Measurements from ENCODE around the gene TPCN2.

TPCN2 gene

DNA sequence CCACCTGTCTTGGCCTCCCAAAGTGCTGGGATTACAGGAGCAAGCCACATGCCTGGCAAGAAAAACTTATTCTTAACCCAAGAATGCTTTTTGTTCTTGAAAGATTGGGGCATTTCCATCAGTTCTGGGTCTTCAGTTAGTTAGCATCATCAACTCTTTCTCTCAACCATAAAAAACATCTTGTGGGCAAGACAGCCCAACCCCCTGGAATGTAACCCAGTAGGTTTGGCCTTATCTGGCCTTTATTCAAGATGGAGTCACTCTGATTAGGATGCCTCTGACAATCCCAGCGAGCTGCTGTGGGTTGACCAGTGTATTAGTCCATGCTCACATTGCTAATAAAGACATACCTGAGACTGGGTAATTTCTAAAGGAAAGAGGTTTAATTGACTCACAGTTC lies 9.2 kb upstream of the TPCN2 start:
- H3K9me3 Mint-ChIP-seq, result no peaks in the 10 kb centered on the region
- H3K36me3 Mint-ChIP-seq (ENCODE audit: low read depth), result no peaks in the 10 kb centered on the region
- H3K27ac Mint-ChIP-seq, result no peak overlapping the region
- H3K4me3 Mint-ChIP-seq, result no peak overlapping the region
- peaks cover 1% of the 10 kb centered on the region for H3K4me1 Mint-ChIP-seq (ENCODE audit: low read depth)
- no peaks in the 10 kb centered on the region for H3K27me3 Mint-ChIP-seq (ENCODE audit: low read depth)
- no peak for DNase-seq (ENCODE audit: low spot score)

DNA sequence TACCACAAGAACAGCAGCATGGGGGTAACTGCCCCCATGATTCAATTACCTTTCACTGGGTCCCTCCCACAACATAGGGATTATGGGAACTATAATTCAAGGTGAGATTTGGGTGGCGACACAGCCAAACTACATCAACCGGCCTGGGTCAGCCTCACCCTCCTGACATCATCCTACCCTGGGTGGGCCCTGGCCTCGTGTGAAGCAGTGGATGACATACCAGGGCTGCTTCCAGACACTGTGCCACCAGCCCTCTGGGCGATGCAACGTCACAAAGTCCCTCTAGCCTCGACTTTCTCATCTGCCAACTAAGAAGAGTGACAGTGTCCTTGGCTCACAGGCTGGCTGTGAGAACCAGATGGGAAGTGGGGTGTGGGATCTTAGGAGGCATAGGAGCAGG lies 8.7 kb upstream of the TPCN2 start:
- no peak overlapping the region for H3K4me3 Mint-ChIP-seq
- H3K27me3 Mint-ChIP-seq (ENCODE audit: low read depth), result peaks cover 2% of the 10 kb centered on the region
- no peak for DNase-seq (ENCODE audit: low spot score)
- peaks cover 3% of the 10 kb centered on the region for H3K4me1 Mint-ChIP-seq (ENCODE audit: low read depth)
- no peaks in the 10 kb centered on the region for H3K9me3 Mint-ChIP-seq
- H3K27ac Mint-ChIP-seq, result no peak overlapping the region
- no peaks in the 10 kb centered on the region for H3K36me3 Mint-ChIP-seq (ENCODE audit: low read depth)

DNA sequence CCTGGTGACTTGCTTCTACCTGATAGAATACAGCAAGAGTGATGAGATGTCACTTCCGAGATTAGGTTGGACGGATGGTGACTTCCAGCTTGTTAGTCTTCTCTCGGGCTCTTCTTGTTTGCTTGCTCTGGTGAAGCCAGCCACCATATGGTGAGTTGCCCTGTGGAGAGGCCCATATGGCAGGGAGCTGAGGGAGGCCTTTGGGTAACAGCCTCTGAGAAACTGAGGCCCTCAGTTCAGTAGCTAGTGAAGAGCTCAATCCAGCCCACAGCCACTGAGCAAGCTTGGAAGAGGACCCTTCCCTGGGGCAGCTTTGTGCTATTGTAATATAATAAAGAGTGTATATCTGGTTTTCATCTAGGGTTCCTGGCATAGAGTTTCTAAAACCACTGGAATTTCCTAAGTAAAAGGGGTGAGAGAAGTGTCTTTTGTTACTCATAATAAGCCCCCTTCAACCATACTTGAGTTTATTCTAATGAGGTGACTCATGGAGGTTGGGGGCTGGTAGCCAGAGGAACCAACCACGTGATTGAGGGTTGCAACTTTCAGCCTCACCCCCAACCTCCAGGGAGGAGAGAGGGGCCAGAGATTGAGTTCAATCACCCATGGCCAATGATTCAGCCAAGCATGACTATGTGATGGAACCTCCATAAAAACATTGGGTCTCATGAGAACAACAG lies 8.0 kb upstream of the TPCN2 start:
- Mint-ChIP-seq H3K9me3 (no peaks in the 10 kb centered on the region), H3K36me3 (ENCODE audit: low read depth) (no peaks in the 10 kb centered on the region), H3K27me3 (ENCODE audit: low read depth) (peaks cover 4% of the 10 kb centered on the region), H3K4me1 (ENCODE audit: low read depth) (peaks cover 3% of the 10 kb centered on the region), H3K27ac (no peak overlapping the region), H3K4me3 (no peak overlapping the region)
- DNase-seq (ENCODE audit: low spot score), result no peak

DNA sequence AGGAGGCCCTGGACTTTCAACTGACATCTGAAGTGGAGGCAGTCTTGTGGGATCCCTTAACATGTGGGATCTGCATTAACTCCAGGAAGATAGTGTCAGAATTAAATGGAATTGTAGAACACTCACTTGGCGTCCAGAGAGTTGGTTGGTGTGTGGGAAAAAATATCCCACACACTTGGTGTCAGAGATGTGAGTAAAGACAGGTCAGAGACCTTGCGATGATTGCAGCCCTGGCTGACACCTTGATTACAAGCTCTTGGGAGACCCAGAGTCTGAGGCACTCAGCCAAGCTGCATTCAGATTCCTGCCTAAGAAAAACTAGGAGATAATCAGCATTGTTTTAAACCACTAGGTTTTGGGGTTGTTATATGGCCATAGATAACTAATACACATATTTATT lies 7.2 kb upstream of the TPCN2 start:
- no peaks in the 10 kb centered on the region for H3K36me3 Mint-ChIP-seq (ENCODE audit: low read depth)
- H3K27me3 Mint-ChIP-seq (ENCODE audit: low read depth), result peaks cover 11% of the 10 kb centered on the region
- H3K4me1 Mint-ChIP-seq (ENCODE audit: low read depth), result peaks cover 3% of the 10 kb centered on the region
- no peak overlapping the region for H3K4me3 Mint-ChIP-seq
- H3K27ac Mint-ChIP-seq, result no peak overlapping the region
- H3K9me3 Mint-ChIP-seq, result no peaks in the 10 kb centered on the region
- DNase-seq (ENCODE audit: low spot score), result no peak

DNA sequence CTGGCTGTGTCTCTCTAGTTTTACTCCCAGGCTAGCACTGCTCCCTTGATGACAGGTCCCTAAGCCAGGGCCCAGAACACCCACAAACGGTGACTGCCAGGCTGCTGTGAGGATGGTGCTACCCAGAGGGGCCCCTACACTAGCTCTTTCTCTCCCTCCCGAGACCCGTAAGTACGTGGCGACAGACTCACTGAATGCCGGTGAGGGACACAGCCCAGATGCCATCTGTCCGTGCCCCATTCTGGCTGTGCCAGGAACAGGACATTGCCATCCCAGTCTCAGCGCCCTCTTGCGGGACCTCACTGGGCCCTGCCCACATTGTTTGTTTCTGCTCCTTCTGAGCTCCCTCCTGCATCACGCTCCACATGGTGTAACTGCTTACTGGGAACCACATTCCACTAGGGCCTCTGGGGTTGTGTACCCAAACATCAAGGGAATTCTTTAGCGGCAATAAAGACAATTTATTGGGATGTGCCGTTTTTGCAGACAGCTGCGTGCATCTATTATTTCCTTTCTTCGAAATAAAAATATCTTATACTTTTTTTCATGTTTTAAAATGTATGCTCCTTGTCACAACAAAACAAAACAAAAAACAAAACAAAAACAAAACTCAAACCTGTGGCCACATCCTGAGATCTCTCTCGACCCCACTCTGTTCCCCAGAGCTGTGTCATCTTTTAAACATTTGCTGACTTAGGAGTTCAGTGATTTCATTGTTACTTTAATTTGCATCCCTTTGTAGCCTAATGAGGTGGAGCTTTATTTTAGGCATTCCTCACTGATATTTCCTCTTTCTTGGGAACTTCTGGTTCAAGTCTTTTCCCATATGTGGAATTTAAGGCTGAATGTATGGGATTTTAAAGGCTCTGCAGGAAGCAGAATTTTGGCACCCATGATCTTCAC lies 4.4 kb upstream of the TPCN2 start:
- H3K9me3 Mint-ChIP-seq, result no peaks in the 10 kb centered on the region
- H3K4me1 Mint-ChIP-seq (ENCODE audit: low read depth), result peaks cover 12% of the 10 kb centered on the region
- H3K27me3 Mint-ChIP-seq (ENCODE audit: low read depth), result peaks cover 13% of the 10 kb centered on the region
- DNase-seq (ENCODE audit: low spot score), result no peak
- H3K36me3 Mint-ChIP-seq (ENCODE audit: low read depth), result no peaks in the 10 kb centered on the region
- no peak overlapping the region for H3K4me3 Mint-ChIP-seq
- no peak overlapping the region for H3K27ac Mint-ChIP-seq

DNA sequence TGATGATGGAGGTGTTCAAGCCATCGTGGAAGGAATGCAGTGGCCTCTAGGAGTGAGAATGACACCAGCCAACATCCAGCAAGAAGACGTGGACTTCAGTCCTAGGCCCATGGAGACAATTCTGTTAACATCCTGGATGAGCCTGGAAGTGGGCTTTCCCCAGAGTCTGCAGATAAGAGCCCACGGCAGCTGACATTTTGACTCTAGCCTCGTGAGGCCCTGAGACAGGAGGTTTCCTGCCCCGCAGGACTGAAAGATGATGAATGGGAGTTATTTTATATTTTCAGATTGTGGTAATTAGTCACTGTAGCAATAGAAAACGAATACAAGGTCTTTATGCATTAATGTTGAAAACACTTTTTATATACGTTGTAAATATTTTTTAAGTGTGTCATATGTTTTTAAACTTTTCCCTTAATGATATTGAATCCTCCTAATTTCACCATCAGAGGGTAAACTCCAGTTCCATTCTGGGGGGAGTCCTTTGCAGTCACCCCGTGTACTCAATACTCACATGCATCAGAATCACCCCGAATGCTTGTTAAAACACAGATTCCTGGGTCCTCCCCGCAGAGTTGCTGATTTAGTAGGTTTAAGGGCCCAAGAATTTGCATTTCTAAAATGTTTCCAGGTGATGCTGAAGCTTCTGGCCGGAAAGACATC lies 570 bp upstream of the TPCN2 start:
- H3K4me3 Mint-ChIP-seq, result peak overlapping the region; percentile 73
- H3K9me3 Mint-ChIP-seq, result no peaks in the 10 kb centered on the region
- H3K36me3 Mint-ChIP-seq (ENCODE audit: low read depth), result no peaks in the 10 kb centered on the region
- H3K4me1 Mint-ChIP-seq (ENCODE audit: low read depth), result peaks cover 22% of the 10 kb centered on the region
- peaks cover 13% of the 10 kb centered on the region for H3K27me3 Mint-ChIP-seq (ENCODE audit: low read depth)
- no peak for DNase-seq (ENCODE audit: low spot score)
- peak overlapping the region; percentile 84 for H3K27ac Mint-ChIP-seq

DNA sequence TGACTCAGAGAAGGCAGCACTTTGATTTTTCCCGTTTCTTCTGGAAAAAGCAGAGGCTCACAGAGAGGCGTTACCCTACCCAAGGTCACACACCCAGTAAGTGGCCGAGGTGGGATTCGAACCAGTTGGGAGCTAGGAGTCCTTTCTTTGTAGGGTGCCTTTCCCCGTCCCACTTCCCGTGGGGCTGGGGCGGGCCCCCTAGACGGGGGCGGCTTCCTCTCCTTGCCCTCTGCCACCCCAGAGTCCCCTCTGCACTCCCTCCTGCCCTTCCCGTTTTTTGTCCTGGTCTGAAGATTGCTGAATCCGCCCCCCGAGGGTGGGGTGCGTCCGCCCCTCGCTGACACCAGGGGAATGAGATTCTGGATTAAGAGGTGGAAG lies 747 bp downstream of the TPCN2 start:
- DNase-seq (ENCODE audit: low spot score), result peak; percentile 9
- H3K27ac Mint-ChIP-seq, result peak overlapping the region; percentile 83
- H3K4me3 Mint-ChIP-seq, result peak overlapping the region; percentile 80
- peaks cover 21% of the 10 kb centered on the region for H3K4me1 Mint-ChIP-seq (ENCODE audit: low read depth)
- H3K36me3 Mint-ChIP-seq (ENCODE audit: low read depth), result no peaks in the 10 kb centered on the region
- H3K9me3 Mint-ChIP-seq, result no peaks in the 10 kb centered on the region
- peaks cover 13% of the 10 kb centered on the region for H3K27me3 Mint-ChIP-seq (ENCODE audit: low read depth)

DNA sequence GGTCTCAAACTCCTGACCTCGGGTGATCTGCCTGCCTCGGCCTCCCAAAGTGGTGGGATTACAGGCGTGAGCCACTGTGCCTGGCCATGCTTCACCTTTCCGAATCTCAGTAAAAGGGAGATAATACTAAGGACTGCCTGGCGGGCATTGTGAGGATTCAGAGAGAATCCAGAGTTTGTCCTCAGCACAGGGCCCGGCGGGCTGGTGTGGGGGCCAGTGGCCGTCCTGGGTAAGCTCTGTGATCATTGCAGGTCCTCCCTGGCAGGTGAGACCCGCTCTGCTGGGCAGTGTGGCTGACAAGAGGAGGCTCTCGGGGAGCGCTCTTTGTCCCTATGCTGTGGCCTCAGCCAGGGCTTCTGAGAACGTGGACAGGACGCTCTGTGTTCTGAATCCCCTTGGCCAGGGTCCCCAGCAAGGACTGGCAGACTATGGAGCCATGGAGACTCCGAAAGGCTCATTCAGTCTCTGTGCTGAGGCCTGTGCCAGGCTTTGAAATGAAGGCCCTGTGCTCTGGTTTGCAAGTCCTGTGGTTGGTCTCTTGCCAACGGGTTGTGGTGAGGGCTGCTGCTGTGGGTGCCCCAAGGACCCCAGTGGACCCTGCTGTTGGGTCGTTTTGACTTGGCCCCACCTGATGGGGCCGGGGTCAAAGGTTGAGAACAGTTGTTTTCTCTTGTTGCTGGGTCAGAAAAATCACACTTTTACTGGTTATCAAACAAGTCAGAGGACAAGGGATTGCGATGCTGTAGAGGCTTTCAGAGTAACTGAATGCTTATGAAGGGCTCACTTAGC lies 2.1 kb downstream of the TPCN2 start:
- no peak for DNase-seq (ENCODE audit: low spot score)
- H3K27me3 Mint-ChIP-seq (ENCODE audit: low read depth), result peaks cover 9% of the 10 kb centered on the region
- H3K27ac Mint-ChIP-seq, result peak overlapping the region; percentile 31
- peaks cover 19% of the 10 kb centered on the region for H3K4me1 Mint-ChIP-seq (ENCODE audit: low read depth)
- no peaks in the 10 kb centered on the region for H3K9me3 Mint-ChIP-seq
- peaks cover 2% of the 10 kb centered on the region for H3K36me3 Mint-ChIP-seq (ENCODE audit: low read depth)
- H3K4me3 Mint-ChIP-seq, result peak overlapping the region; percentile 26

DNA sequence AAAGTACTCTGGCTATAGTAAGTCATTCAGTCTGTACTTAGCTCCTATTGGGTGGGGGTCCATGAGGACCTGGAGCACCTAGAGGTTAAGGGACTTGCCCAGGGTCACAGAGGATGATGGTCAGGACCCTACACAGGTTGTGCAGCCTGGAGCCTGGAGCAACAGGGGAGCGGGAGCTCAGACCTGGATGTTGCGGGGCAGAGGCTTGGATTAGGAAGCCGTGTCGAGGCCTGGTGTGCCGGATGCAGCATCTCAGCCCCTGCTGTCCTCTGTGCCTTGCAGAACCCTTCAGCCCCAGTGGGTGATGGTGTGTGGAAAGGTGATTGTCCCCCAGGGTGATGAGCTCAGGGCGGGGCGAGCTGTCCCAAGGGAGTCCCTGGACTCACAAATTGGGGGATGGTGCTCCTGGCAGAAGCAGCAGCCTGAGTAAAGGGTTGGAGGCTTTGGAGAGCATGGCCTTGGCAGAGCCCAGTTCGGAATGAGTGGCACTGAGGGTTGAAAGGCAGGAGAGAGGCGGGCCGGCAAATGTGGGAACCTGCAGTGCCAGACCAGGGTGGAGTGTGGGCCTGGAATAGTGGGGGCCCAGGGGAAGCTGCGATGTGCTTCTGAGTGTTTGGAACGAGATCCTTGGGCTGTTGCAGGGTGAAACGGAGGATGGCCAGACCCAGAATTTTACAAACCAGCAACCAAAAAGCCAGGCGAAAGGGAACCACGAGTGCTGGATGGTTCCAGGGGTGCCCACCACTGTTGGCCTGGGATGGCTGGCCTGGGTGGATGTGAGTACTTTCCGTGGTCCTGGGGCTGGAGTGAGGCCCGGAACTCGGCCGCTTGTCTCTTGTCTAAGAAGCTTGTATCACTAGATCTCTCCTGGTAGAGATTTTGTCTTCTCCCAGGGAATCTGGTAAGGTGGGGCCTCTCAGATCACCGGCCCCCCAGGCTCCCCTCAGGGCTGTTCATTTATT lies 2.9 kb downstream of the TPCN2 start:
- H3K4me1 Mint-ChIP-seq (ENCODE audit: low read depth), result peaks cover 19% of the 10 kb centered on the region
- no peak for DNase-seq (ENCODE audit: low spot score)
- no peak overlapping the region for H3K4me3 Mint-ChIP-seq
- peak overlapping the region; percentile 47 for H3K27ac Mint-ChIP-seq
- peaks cover 2% of the 10 kb centered on the region for H3K27me3 Mint-ChIP-seq (ENCODE audit: low read depth)
- H3K9me3 Mint-ChIP-seq, result no peaks in the 10 kb centered on the region
- peaks cover 2% of the 10 kb centered on the region for H3K36me3 Mint-ChIP-seq (ENCODE audit: low read depth)

DNA sequence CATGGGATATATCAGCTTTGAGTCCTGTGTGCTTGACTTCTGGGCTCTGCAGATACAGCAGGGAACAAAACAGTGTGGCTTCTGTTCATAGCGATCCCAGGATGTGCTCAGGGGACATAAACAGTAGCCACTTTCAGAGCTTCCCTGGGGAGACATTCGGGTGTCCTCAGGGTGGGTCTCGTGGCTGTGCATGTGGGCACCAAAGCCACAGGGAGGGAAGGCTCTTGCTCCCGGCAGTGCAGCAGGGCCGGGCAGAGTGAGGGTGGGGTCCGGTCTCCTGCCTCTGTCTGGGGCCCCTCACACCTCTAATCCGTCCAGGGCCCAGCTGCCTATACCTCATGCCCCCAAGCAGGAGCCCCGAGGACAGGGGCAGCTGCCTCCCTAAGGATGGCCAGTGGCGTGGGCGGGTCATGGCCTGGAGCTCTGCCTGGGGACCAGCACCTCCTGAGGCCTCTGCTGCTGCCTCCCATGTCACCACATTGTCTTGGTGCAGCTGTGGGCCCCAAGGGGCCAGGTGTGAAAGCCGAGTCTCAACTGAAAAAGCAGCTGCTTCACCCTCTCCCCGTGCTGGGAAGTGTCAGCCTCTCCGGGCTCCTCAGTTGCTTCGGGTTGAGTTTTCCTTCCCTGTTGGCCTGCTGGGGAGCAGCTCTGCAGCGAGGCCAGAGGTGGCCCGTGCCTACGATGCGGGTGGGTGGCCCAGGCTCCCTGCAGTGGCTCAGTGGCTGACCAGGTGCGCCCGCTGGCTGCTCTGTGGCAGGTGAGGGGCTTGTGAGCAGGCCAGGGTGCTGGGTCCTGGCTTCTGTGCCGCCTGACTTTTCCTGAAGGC lies 3.8 kb downstream of the TPCN2 start:
- Mint-ChIP-seq H3K27me3 (ENCODE audit: low read depth) (no peaks in the 10 kb centered on the region), H3K27ac (no peak overlapping the region), H3K9me3 (no peaks in the 10 kb centered on the region), H3K4me3 (no peak overlapping the region), H3K4me1 (ENCODE audit: low read depth) (peaks cover 17% of the 10 kb centered on the region), H3K36me3 (ENCODE audit: low read depth) (peaks cover 4% of the 10 kb centered on the region)
- DNase-seq (ENCODE audit: low spot score), result no peak

DNA sequence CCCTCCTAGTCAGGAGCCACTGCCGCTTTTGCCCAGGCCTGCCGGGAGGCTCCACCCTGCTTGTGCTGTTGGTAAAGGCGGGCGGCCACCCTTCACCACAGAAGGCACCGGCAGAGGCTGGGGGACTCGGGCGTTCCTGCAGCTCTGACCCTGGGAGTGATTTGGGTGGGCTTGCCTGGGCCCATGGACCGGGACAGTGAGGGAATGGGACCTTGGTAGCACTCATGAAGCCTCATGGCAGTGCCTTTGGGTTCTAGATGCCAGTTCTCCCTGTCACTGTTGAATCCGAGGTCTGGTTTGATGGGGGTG lies 4.4 kb downstream of the TPCN2 start:
- no peak overlapping the region for H3K27ac Mint-ChIP-seq
- H3K4me3 Mint-ChIP-seq, result no peak overlapping the region
- no peaks in the 10 kb centered on the region for H3K9me3 Mint-ChIP-seq
- peaks cover 4% of the 10 kb centered on the region for H3K36me3 Mint-ChIP-seq (ENCODE audit: low read depth)
- H3K4me1 Mint-ChIP-seq (ENCODE audit: low read depth), result peaks cover 14% of the 10 kb centered on the region
- H3K27me3 Mint-ChIP-seq (ENCODE audit: low read depth), result no peaks in the 10 kb centered on the region
- DNase-seq (ENCODE audit: low spot score), result no peak

DNA sequence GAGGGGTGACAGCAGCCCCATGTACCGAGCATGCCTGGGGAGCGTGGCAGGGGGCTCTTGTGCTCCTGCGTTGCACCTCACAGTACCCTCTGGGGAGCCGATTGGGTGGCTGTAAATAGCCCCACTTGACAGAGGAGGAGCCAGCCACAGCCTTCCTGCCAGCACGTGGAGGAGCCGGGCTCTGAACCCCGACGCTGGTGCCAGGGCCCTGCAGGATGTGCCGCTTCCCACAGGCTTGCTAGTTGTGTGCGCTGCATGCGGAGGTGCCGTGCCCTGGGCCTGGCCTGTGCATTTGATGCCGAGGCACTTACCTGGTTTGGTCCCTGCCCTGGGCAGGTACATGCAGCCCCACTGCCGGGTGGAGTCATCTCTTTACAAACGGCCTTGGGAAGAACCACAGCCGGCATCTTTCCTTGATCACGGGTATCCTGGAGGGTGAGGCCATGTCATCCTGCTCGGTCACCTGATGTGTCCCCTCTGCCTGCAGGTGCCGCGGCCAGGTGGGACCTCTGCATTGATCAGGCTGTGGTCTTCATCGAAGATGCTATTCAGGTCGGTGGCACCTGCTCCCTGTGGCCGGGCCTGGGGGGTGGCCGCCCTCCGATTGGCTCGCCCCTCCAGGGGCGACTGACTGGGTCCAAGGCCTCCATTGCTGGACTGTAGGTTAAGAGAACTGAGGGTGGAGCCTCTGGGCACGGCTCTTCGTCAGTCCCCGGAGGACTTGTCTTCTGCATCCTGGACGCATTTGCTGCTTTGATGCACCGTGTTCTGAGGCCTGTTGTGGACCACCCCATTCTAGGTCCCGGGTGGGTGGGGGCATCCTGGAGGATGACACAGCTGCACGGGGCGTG lies 5.0 kb downstream of the TPCN2 start:
- Mint-ChIP-seq H3K4me1 (ENCODE audit: low read depth) (peaks cover 10% of the 10 kb centered on the region), H3K27ac (no peak overlapping the region), H3K9me3 (no peaks in the 10 kb centered on the region), H3K36me3 (ENCODE audit: low read depth) (peaks cover 4% of the 10 kb centered on the region), H3K4me3 (no peak overlapping the region), H3K27me3 (ENCODE audit: low read depth) (no peaks in the 10 kb centered on the region)
- DNase-seq (ENCODE audit: low spot score), result no peak

Measured in T-helper 2 cell treated with Interferon-gamma antibody and Interleukin-4, amounts not matched to agents 5 μg/mL and 100 μg/mL, for 36 hours (primary cell).